HG02588 (cell line): Measurements from ENCODE around the gene TXNRD2.
"Not testable (repeated sequence)": the region's sequence is repeated elsewhere in the genome, so short reads cannot be mapped to it uniquely, and the experiment has no call there.

ENCODE experiments used
- ATAC-seq: cut with Tn5 transposase; IDR thresholded peaks from one replicate; pipeline ENCODE4 v1.9.1; 2021; ENCODE audit warnings: mild to moderate bottlenecking, moderate library complexity; ENCODE audit not compliant: unreplicated experiment

Gene TXNRD2

GRCh38 chr22:19909350-19910179, 32.1 kb downstream of the TXNRD2 start:
- ATAC-seq: no peak

- ATAC-seq: not testable (repeated sequence)
Measured at GRCh38 chr22:19907902-19908301, 33.7 kb downstream of the TXNRD2 start.

GRCh38 chr22:19906864-19907263, 34.8 kb downstream of the TXNRD2 start:
- not testable (repeated sequence) for ATAC-seq

GRCh38 chr22:19905347-19906276, 36.0 kb downstream of the TXNRD2 start:
- no peak for ATAC-seq

GRCh38 chr22:19904935-19905334, 36.7 kb downstream of the TXNRD2 start:
- ATAC-seq: no peak

GRCh38 chr22:19904174-19904856, 37.3 kb downstream of the TXNRD2 start:
- no peak for ATAC-seq

GRCh38 chr22:19903513-19903912, 38.1 kb downstream of the TXNRD2 start:
- ATAC-seq: no peak

GRCh38 chr22:19903031-19903430, 38.6 kb downstream of the TXNRD2 start:
- ATAC-seq: no peak

GRCh38 chr22:19902245-19902715, 39.3 kb downstream of the TXNRD2 start:
- no peak for ATAC-seq

GRCh38 chr22:19901577-19902244, 39.9 kb downstream of the TXNRD2 start:
- no peak for ATAC-seq

- no peak for ATAC-seq
Measured at GRCh38 chr22:19900707-19901436, 40.7 kb downstream of the TXNRD2 start.

GRCh38 chr22:19898831-19899567, 42.6 kb downstream of the TXNRD2 start:
- ATAC-seq: no peak

GRCh38 chr22:19898145-19898544, 43.5 kb downstream of the TXNRD2 start:
- ATAC-seq: no peak

- ATAC-seq: no peak
Measured at GRCh38 chr22:19897726-19898125, 43.9 kb downstream of the TXNRD2 start.

GRCh38 chr22:19896665-19897355, 44.8 kb downstream of the TXNRD2 start:
- no peak for ATAC-seq

- no peak for ATAC-seq
Measured at GRCh38 chr22:19895160-19895849, 46.3 kb downstream of the TXNRD2 start.

- no peak for ATAC-seq
Measured at GRCh38 chr22:19893363-19893762, 48.3 kb downstream of the TXNRD2 start.

- ATAC-seq: no peak
Measured at GRCh38 chr22:19892925-19893324, 48.7 kb downstream of the TXNRD2 start.
